ENCODE results near the gene FRAS1.
"Not testable (repeated sequence)": the region's sequence is repeated elsewhere in the genome, so short reads cannot be mapped to it uniquely, and the experiment has no call there.

The FRAS1 gene

GRCh38 chr4:78166622-78167021 is 109.5 kb downstream of the FRAS1 start:
- no peak for DNase-seq

GRCh38 chr4:78167510-78167909 is 110.4 kb downstream of the FRAS1 start:
- DNase-seq: no peak

- DNase-seq: no peak
Measured at GRCh38 chr4:78168029-78168428, 110.9 kb downstream of the FRAS1 start.

- DNase-seq: no peak
Measured at GRCh38 chr4:78169728-78170127, 112.6 kb downstream of the FRAS1 start.

GRCh38 chr4:78171482-78171881 is 114.4 kb downstream of the FRAS1 start:
- no peak for DNase-seq

- no peak for DNase-seq
Measured at GRCh38 chr4:78174891-78175290, 117.8 kb downstream of the FRAS1 start.

GRCh38 chr4:78179196-78179595 is 122.1 kb downstream of the FRAS1 start:
- DNase-seq: no peak

- DNase-seq: not testable (repeated sequence)
Measured at GRCh38 chr4:78181681-78182234, 124.6 kb downstream of the FRAS1 start.

- no peak for DNase-seq
Measured at GRCh38 chr4:78184584-78184983, 127.5 kb downstream of the FRAS1 start.

GRCh38 chr4:78185117-78185516 is 128.0 kb downstream of the FRAS1 start:
- DNase-seq: no peak

- no peak for DNase-seq
Measured at GRCh38 chr4:78186597-78187543, 129.7 kb downstream of the FRAS1 start.

GRCh38 chr4:78190068-78190467 is 132.9 kb downstream of the FRAS1 start:
- DNase-seq: no peak

- no peak for DNase-seq
Measured at GRCh38 chr4:78190595-78190994, 133.5 kb downstream of the FRAS1 start.

GRCh38 chr4:78197947-78198346 is 140.8 kb downstream of the FRAS1 start:
- no peak for DNase-seq

- DNase-seq: no peak
Measured at GRCh38 chr4:78199984-78200383, 142.9 kb downstream of the FRAS1 start.

GRCh38 chr4:78200949-78201348 is 143.8 kb downstream of the FRAS1 start:
- no peak for DNase-seq

GRCh38 chr4:78204176-78204575 is 147.1 kb downstream of the FRAS1 start:
- DNase-seq: no peak

- no peak for DNase-seq
Measured at GRCh38 chr4:78205591-78205990, 148.5 kb downstream of the FRAS1 start.

- no peak for DNase-seq
Measured at GRCh38 chr4:78207541-78207940, 150.4 kb downstream of the FRAS1 start.

- no peak for DNase-seq
Measured at GRCh38 chr4:78207951-78208350, 150.8 kb downstream of the FRAS1 start.

- DNase-seq: not testable (repeated sequence)
Measured at GRCh38 chr4:78208896-78209295, 151.8 kb downstream of the FRAS1 start.

GRCh38 chr4:78210694-78211410 is 153.7 kb downstream of the FRAS1 start:
- DNase-seq: no peak

- no peak for DNase-seq
Measured at GRCh38 chr4:78213218-78213617, 156.1 kb downstream of the FRAS1 start.

- no peak for DNase-seq
Measured at GRCh38 chr4:78214078-78214477, 157.0 kb downstream of the FRAS1 start.

Data from HCEC 1CT (cell line).